Nephron progenitor cell (in vitro differentiated cells): ENCODE results near the gene LORICRIN.

ENCODE experiments used
- DNase-seq: peaks from one replicate; pipeline ENCODE4 v3.0.0; 2021
- H3K27ac Mint-ChIP-seq: 2 replicates; pipeline ENCODE4 v1.8.0; 2021; ENCODE audit warnings: mild to moderate bottlenecking, moderate library complexity, mixed read lengths
- H3K27me3 Mint-ChIP-seq: 2 replicates; pipeline ENCODE4 v1.8.0; 2021; ENCODE audit warnings: mild to moderate bottlenecking, low read depth, mixed read lengths; ENCODE audit not compliant: poor library complexity
- H3K36me3 Mint-ChIP-seq: 2 replicates; pipeline ENCODE4 v1.8.0; 2021; ENCODE audit warnings: low read depth, mixed read lengths
- H3K4me1 Mint-ChIP-seq: 2 replicates; pipeline ENCODE4 v1.8.0; 2021; ENCODE audit warnings: mixed read lengths
- H3K4me3 Mint-ChIP-seq: 2 replicates; pipeline ENCODE4 v1.8.0; 2021; ENCODE audit warnings: mild to moderate bottlenecking, moderate library complexity, mixed read lengths
- H3K9me3 Mint-ChIP-seq: 2 replicates; pipeline ENCODE4 v1.8.0; 2021; ENCODE audit warnings: mild to moderate bottlenecking, moderate library complexity, mixed read lengths
- CTCF ChIP-seq: fragments of 200-600 bp; sonication (generic); IDR thresholded peaks from 2 replicates; pipeline ENCODE4 v1.5.0; 2021; ENCODE audit warnings: antibody characterized with exemption

LORICRIN gene

DNA sequence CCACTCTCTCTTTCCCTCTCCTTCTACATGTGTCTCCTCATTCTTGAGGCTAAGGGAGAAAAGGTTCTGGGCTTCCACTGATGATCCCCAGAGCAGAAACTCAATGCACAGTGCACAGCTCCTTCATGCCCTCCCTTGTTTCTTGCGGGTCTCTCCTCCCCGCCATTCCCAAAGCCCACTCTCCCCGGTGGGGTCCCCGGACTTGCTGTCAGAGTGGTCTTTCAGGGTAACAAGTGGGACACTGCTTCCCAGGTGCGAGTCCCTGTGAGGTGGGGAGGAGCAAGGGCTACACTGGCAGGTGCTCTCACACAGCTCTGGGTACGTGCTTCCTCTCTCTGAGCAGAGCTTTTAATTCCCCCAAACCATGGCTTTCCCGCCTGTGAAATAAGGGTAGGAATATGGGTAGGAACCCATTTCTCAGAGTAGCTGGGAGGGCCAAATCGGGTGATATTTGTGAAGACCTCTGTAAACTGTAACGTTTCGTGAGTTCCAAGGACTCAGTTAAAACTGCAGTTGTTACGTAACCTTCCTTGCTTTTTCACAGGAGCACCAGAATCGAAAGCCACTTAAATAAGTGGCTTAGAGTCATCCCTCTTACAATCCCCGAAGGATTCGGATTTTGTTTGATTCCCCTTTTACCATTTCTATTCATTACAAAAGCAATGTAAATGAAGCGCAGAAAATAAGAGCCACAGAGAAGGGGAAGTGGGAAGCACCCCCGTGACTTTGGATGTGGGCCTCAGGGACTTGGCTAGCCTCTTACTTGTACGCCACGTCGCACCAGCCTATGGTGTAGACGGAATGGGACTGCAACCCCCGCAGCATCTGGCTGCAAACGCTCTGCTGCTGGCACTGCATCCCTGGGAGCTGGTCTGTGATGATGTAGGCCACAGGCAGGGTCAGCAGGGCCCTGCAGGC, 47.1 kb downstream of the LORICRIN start:
- no peak overlapping the region for H3K27ac Mint-ChIP-seq

GRCh38 chr1:153307221-153307600, 47.7 kb downstream of the LORICRIN start:
- Mint-ChIP-seq H3K9me3 (peaks cover 23% of the 10 kb centered on the region), H3K27me3 (peaks cover 14% of the 10 kb centered on the region), H3K4me1 (no peaks in the 10 kb centered on the region), H3K36me3 (no peaks in the 10 kb centered on the region), H3K27ac (no peak overlapping the region), H3K4me3 (no peak overlapping the region)
- no peak for TF ChIP-seq CTCF
- DNase-seq: no peak

More for the DNA sequence above, 47.1 kb downstream of the LORICRIN start:
- DNase-seq: no peak
- Mint-ChIP-seq H3K36me3 (no peaks in the 10 kb centered on the region), H3K4me1 (no peaks in the 10 kb centered on the region), H3K4me3 (no peak overlapping the region), H3K27me3 (peaks cover 14% of the 10 kb centered on the region), H3K9me3 (peaks cover 24% of the 10 kb centered on the region)
- TF ChIP-seq CTCF: no peak

DNA sequence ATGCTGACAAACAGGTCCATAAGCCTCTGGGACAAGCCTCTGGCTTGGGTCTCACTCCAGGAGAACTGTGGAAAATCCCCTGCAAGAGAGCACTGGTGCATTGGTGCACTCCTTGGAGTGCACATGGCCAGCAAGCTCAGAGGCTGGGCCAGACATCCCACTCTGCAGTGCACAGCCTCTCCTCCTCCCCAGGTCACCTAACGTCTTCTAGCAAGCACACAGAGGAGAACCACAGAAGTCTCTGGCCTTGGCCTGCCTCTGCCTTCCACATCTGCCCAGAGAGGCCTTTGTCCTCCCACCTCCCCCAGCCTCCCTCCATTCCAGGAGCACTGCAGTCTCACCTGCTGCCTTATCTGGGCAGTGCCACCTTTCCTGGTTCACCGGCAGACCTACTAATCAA, 49.1 kb downstream of the LORICRIN start:
- Mint-ChIP-seq H3K27me3 (peaks cover 13% of the 10 kb centered on the region), H3K4me3 (no peak overlapping the region), H3K27ac (no peak overlapping the region), H3K9me3 (peaks cover 33% of the 10 kb centered on the region), H3K36me3 (no peaks in the 10 kb centered on the region), H3K4me1 (no peaks in the 10 kb centered on the region)
- no peak for DNase-seq
- no peak for TF ChIP-seq CTCF

- H3K27ac Mint-ChIP-seq: no peak overlapping the region
- H3K9me3 Mint-ChIP-seq: peaks cover 40% of the 10 kb centered on the region
- H3K36me3 Mint-ChIP-seq: no peaks in the 10 kb centered on the region
- no peak overlapping the region for H3K4me3 Mint-ChIP-seq
- no peak for DNase-seq
- H3K27me3 Mint-ChIP-seq: peaks cover 13% of the 10 kb centered on the region
- TF ChIP-seq CTCF: no peak
- no peaks in the 10 kb centered on the region for H3K4me1 Mint-ChIP-seq
Observed at GRCh38 chr1:153309441-153309840, 50.0 kb downstream of the LORICRIN start.

DNA sequence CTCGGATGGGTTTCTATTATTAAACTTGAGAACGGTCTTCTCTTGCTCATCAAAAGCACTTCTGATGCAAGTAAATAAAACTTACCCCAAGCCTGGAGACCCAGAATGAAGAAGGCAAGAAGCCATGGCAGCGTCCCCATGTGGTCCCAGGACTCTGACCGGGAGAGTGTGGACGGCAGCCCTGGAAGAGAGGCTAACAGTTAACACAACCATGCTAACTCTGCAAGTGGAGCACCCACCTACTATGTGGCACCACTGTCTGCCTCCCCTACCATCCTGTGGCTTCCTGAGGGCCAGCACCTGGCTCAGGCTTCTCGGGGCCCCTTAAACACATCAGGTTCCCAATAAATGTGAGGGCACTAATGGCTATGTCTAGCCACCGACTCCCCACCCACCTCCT, 51.0 kb downstream of the LORICRIN start:
- Mint-ChIP-seq H3K27me3 (peaks cover 13% of the 10 kb centered on the region), H3K9me3 (peaks cover 47% of the 10 kb centered on the region), H3K27ac (no peak overlapping the region), H3K36me3 (no peaks in the 10 kb centered on the region), H3K4me3 (no peak overlapping the region), H3K4me1 (no peaks in the 10 kb centered on the region)
- no peak for TF ChIP-seq CTCF
- DNase-seq: no peak
